GM19328 (cell line): ENCODE results near the gene FGD5.

Experiments
- ATAC-seq: cut with Tn5 transposase; IDR thresholded peaks from one replicate; pipeline ENCODE4 v1.9.1; 2021; ENCODE audit warnings: mild to moderate bottlenecking, moderate library complexity; ENCODE audit not compliant: unreplicated experiment

FGD5 gene

DNA sequence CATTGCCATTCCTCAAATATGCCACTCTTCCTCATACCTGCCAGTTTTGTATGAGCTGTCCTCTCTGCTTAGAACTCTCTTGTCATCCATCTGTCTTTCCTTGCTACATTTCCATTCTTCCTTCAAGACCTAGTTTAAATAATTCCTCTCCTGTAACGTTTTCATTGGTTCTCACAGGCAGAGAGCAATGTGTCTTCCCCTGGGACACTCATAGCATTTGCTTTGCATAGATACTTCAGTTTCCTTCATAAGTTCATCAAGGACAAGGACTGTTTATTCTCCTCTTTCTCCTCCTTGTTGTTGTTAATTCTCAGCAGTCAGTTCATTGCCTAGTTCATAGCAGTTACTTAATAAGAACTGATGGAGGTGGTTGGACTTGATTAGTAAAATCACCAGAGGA is 139.2 kb downstream of the FGD5 start:
- ATAC-seq, result no peak

DNA sequence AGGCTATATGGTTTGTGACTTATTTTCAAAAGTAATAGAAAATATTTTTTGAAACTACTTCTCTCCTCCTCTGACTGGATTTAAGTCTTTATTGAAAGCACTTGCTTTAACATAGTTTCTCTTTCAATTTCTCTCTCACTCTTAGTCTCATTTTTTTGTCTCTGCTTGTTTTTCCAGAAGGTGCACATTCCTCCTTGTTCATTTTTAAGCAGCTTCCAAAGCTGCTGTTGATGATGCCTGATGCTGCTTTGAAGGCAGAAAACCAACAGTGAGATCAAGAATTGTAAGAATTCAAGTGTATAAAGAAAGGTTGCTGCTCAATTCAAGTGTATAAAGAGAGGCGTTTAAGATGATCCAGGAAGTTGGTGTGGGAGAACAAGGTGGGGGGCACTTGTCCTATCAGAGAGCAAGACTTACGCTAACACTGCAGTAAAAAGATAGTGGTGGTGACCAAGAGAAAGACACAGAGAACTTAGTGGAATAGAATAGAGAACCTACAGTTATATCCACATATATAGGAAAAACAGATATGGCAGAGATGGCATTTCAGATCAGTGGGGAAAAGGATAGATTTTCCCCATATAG is 140.7 kb downstream of the FGD5 start:
- ATAC-seq, result no peak

DNA sequence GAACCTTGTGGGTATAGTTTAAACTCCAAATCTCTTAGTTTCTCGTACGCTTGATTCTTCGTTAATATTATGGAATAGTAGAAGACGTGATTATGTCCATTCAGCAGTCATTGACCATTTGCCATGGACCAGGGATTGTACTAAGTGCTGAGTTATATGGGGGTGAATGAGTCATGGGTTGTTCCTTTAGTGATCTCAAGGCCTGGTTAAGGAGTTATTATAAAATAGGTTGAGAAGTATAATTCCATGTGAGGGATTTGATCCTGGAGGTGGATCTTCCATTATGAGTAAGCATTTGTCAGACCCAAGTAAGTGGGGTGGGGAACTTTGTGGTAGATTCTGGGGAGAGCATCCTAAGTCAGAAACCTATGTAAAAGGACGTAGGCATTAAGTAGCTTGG is 144.0 kb downstream of the FGD5 start:
- ATAC-seq, result no peak

DNA sequence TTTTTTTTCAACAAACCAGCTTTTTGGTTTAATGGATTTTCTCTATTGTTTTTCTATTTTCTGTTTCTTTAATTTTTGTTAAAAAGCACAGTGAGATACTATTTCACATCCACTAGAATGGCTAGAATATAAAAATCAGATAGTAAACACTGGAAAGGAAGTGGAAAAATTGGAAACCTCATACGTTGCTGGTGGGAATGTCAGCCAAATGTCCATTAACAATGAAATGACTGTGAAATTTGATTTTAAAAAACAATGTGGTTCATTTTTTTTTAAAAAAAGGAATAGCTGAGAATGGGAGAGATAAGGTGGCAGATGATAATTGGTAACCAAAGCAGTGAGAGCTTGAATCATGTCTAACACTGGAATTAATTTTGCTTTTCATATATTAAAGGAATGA is 148.5 kb downstream of the FGD5 start:
- no peak for ATAC-seq

DNA sequence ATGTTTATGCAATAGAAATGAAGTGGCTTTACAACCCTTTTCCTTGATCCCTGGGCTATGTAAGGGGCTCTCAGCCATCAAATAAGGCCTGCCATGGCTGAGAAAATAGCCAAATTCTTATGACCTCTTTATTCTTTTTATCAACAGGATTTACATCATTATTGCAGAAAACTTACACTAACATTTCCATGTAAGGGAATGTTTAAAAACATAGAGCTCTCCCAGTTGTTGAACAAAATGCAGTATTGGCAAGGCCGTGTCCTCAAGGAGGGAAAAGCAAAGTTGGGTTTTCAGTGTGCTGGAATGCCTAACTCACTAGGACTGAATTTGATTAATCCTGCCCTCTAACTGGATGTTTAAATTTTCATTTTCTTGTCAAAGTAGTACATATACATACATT is 150.9 kb downstream of the FGD5 start:
- no peak for ATAC-seq

DNA sequence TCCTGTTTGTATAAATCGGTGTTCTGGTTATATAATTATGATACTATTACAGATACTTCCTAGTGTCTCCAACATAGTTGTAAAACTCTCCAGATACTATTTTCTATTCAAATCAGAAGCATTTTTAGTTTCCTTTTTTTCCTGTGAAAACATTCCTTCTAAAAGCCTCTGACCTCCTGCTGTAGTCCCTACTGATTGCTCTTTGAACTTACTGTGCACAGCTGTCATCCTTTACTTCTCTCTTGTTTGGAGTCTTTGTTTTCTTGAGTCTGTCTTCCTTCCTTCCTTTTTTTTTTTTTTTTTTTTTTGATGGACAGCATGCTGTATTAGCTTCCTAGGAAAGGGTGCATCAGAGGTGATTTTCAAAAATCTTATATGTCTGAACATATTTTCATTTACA is 157.6 kb downstream of the FGD5 start:
- no peak for ATAC-seq

DNA sequence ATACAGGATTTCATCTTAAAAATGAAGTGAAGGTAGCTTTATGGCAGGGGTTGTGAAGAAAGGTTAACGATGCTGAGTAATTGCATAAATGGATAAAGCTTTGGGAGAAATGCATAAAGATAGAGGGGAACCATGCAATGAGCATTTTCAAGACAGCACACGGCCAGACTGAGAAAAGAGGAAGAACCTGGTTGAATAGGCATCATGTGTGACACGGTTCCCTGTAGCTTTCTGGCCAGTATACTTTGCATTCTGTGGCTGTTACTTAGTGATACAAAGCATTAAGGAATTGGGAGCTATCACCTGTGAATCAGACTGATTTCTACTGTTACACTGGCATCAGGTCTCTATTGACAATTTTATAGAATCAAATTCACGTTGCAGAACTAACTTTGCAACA is 161.9 kb downstream of the FGD5 start:
- no peak for ATAC-seq
